Neural progenitor cell (in vitro differentiated cells): ENCODE results near the gene DCP1A. TPM values are rescaled to one million over a fixed set of nuclear protein-coding genes. Genes with fewer than 3 reads are reported as not detected.

ENCODE experiments used
- DNase-seq: peaks from one replicate; pipeline ENCODE4 v3.0.0-alpha.2; 2016; ENCODE audit warnings: low spot score
- H2AFZ ChIP-seq: fragments of 200-600 bp; sonication (generic); replicated peaks from 2 replicates; pipeline ENCODE4 v1.6.1; 2016; ENCODE audit warnings: antibody characterized with exemption
- H3F3A ChIP-seq: fragments of 200-600 bp; sonication (generic); 2 replicates; pipeline ENCODE4 v1.6.1; 2016; ENCODE audit warnings: antibody characterized with exemption, low read depth
- H3K27ac ChIP-seq: fragments of 200-600 bp; sonication (generic); 2 replicates; pipeline ENCODE4 v1.5.1; 2016; ENCODE audit warnings: mild to moderate bottlenecking
- H3K27me3 ChIP-seq: fragments of 200-600 bp; sonication (generic); 2 replicates; pipeline ENCODE4 v1.6.1; 2016; ENCODE audit warnings: mild to moderate bottlenecking, moderate library complexity
- H3K36me3 ChIP-seq: fragments of 200-600 bp; sonication (generic); 2 replicates; pipeline ENCODE4 v1.5.1; 2016
- H3K4me1 ChIP-seq: fragments of 200-600 bp; sonication (generic); 2 replicates; pipeline ENCODE4 v1.6.1; 2016; ENCODE audit warnings: mixed run types
- H3K4me2 ChIP-seq: fragments of 200-600 bp; sonication (generic); 2 replicates; pipeline ENCODE4 v1.6.1; 2016
- H3K4me3 ChIP-seq: fragments of 200-600 bp; sonication (generic); 2 replicates; pipeline ENCODE4 v1.5.1; 2016
- H3K79me2 ChIP-seq: fragments of 200-600 bp; sonication (generic); 2 replicates; pipeline ENCODE4 v1.6.1; 2016; ENCODE audit warnings: low read depth
- H3K9ac ChIP-seq: fragments of 200-600 bp; sonication (generic); 2 replicates; pipeline ENCODE4 v1.6.1; 2016
- H3K9me3 ChIP-seq: fragments of 200-600 bp; sonication (generic); 2 replicates; pipeline ENCODE4 v1.5.1; 2016; ENCODE audit warnings: low read depth
- H4K20me1 ChIP-seq: fragments of 200-600 bp; sonication (generic); 2 replicates; pipeline ENCODE4 v1.6.1; 2016; ENCODE audit warnings: low read depth
- H3K27ac Mint-ChIP-seq: 3 replicates; pipeline ENCODE4 v1.8.0; 2021; ENCODE audit warnings: mixed read lengths
- H3K27me3 Mint-ChIP-seq: 2 replicates; pipeline ENCODE4 v1.8.0; 2022; ENCODE audit warnings: low read depth, mild to moderate bottlenecking, inconsistent platforms, moderate library complexity, mixed read lengths; ENCODE audit not compliant: insufficient read depth
- H3K36me3 Mint-ChIP-seq: 3 replicates; pipeline ENCODE4 v1.8.0; 2021; ENCODE audit warnings: mixed read lengths
- H3K4me1 Mint-ChIP-seq: 3 replicates; pipeline ENCODE4 v1.8.0; 2021; ENCODE audit warnings: mixed read lengths
- H3K4me3 Mint-ChIP-seq: 3 replicates; pipeline ENCODE4 v1.8.0; 2021; ENCODE audit warnings: mild to moderate bottlenecking, moderate library complexity, mixed read lengths
- H3K9me3 Mint-ChIP-seq: 3 replicates; pipeline ENCODE4 v1.8.0; 2020; ENCODE audit warnings: mixed read lengths
- EZH2 ChIP-seq: fragments of 200-600 bp; sonication (generic); IDR thresholded peaks from 2 replicates; pipeline ENCODE4 v1.6.1; 2017; ENCODE audit warnings: antibody characterized with exemption, mild to moderate bottlenecking, moderate library complexity
- EZH2phosphoT487 ChIP-seq: fragments of 200-600 bp; sonication (generic); IDR thresholded peaks from 2 replicates; pipeline ENCODE4 v1.6.1; 2017; ENCODE audit warnings: antibody characterized with exemption
- total RNA-seq: library from RNA; depleted of rRNA; stranded (reverse); fragments of >200 nt; gene quantifications from 2 replicates; pipeline ENCODE4 v1.2.3, GENCODE V29; 2015; ENCODE audit warnings: low replicate concordance
- TF ChIP-seq, protein P1 (sequence below): fragments of 200-600 bp; sonication (generic); IDR thresholded peaks from 2 replicates; pipeline ENCODE4 v1.5.1; 2017; ENCODE audit warnings: antibody characterized with exemption, mild to moderate bottlenecking

DCP1A gene
- total RNA-seq, 1 donor from 2014 or later: 24.1 TPM

DNA sequence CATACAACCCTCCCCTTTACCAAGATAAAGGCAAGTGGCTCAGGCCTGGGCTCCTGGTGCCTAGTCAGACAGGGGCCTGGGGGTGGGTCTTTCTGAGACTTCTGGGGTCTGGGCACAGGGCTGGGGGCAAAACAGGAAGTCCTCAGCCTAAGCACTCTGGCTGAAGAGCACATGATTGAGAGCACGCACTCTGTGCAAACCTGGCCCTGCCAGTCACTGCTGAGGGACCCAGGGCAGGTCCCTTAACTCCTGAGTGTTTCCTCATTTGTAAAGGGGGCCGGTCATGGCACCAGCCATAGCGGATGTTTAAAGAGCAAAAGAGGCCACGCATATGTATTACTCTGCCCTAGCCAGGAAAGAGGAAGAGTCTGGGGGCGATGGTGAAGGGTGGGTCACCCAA is 107.5 kb downstream of the DCP1A start:
- H3K36me3 ChIP-seq: no peaks in the 10 kb centered on the region
- H3K9me3 ChIP-seq: no peaks in the 10 kb centered on the region
- peaks cover 40% of the 10 kb centered on the region for H3K79me2 ChIP-seq
- no peak overlapping the region for H3K4me3 ChIP-seq
- no peak overlapping the region for H3K27ac ChIP-seq
- Mint-ChIP-seq H3K27ac (no peak overlapping the region), H3K9me3 (no peaks in the 10 kb centered on the region), H3K27me3 (peaks cover 4% of the 10 kb centered on the region), H3K4me1 (peaks cover 26% of the 10 kb centered on the region), H3K4me3 (no peak overlapping the region), H3K36me3 (peaks cover 23% of the 10 kb centered on the region)
- no peaks in the 10 kb centered on the region for H3K27me3 ChIP-seq
- DNase-seq: no peak
- H3K9ac ChIP-seq: no peak overlapping the region
- TF ChIP-seq, protein P1, sequence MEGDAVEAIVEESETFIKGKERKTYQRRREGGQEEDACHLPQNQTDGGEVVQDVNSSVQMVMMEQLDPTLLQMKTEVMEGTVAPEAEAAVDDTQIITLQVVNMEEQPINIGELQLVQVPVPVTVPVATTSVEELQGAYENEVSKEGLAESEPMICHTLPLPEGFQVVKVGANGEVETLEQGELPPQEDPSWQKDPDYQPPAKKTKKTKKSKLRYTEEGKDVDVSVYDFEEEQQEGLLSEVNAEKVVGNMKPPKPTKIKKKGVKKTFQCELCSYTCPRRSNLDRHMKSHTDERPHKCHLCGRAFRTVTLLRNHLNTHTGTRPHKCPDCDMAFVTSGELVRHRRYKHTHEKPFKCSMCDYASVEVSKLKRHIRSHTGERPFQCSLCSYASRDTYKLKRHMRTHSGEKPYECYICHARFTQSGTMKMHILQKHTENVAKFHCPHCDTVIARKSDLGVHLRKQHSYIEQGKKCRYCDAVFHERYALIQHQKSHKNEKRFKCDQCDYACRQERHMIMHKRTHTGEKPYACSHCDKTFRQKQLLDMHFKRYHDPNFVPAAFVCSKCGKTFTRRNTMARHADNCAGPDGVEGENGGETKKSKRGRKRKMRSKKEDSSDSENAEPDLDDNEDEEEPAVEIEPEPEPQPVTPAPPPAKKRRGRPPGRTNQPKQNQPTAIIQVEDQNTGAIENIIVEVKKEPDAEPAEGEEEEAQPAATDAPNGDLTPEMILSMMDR: no peak
- TF ChIP-seq EZH2 (no peak), EZH2phosphoT487 (no peak)
- H3F3A ChIP-seq: no peaks in the 10 kb centered on the region
- H3K4me1 ChIP-seq: peaks cover 21% of the 10 kb centered on the region
- H4K20me1 ChIP-seq: peaks cover 59% of the 10 kb centered on the region
- no peak overlapping the region for H3K4me2 ChIP-seq
- H2AFZ ChIP-seq: no peak overlapping the region

DNA sequence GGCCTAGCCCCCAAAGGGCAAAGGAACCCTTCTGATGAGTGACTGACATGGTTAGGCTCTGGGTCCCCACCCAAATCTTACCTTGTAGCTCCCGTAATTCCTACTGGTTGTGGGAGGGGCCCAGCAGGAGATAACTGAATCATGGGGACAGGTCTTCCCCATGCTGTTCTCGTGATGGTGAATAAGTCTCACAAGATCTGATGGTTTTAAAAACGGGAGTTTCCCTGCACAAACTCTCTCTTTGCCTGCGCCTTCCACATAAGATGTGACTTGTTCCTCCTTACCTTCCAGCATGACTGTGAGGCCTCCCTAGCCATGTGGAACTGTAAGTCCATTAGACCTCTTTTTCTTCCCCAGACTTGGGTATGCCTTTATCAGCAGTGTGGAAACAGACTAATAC is 108.5 kb downstream of the DCP1A start:
- Histone ChIP-seq H3K4me1 (peaks cover 14% of the 10 kb centered on the region), H3K9ac (no peak overlapping the region), H3K27ac (no peak overlapping the region), H3K27me3 (no peaks in the 10 kb centered on the region), H4K20me1 (peaks cover 54% of the 10 kb centered on the region), H2AFZ (no peak overlapping the region), H3K9me3 (no peaks in the 10 kb centered on the region), H3K79me2 (peaks cover 31% of the 10 kb centered on the region), H3F3A (no peaks in the 10 kb centered on the region), H3K4me2 (no peak overlapping the region), H3K4me3 (no peak overlapping the region), H3K36me3 (no peaks in the 10 kb centered on the region)
- Mint-ChIP-seq H3K36me3 (peaks cover 22% of the 10 kb centered on the region), H3K4me3 (no peak overlapping the region), H3K9me3 (no peaks in the 10 kb centered on the region), H3K27me3 (peaks cover 4% of the 10 kb centered on the region), H3K4me1 (peaks cover 22% of the 10 kb centered on the region), H3K27ac (no peak overlapping the region)
- TF ChIP-seq EZH2phosphoT487 (no peak), EZH2 (no peak)
- TF ChIP-seq, protein P1: no peak
- no peak for DNase-seq

DNA sequence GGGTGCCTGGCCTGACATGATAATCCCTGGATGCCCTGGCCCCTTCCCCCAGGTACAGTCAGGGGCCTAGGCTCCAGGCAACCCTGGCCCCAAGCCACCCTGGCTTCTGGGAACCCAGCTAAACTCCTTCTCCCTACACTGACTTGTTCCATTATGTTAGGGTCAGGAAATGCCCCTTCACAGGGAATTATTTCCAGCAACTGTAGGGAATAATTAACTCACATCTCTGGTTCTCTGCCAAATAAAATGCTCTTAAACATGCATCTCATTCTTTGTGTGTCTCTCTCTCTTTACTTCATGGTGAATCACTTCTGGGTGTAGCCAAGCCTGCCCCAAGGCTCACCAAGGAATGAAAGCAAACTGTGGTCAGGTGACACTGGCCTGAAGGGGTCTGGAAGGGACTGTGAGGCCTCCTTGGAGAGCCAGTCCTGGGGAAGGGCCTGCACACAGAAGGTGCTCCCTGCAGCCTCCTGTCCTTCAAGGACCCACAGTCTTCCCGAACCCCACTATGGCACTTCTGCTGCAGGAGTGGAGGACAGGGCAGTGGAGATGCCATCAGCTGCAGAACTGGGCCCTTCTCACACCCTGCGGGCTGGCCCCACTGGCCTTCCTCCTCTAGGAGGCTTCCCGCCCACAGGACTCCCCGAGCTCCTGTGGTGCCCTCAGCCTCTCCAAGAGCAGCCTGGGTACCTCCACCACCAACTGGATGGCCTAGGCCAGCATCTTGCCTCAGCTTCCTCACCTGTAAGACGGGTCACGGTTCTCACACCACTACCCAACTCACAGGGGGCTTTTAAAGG is 109.1 kb downstream of the DCP1A start:
- Histone ChIP-seq H2AFZ (no peak overlapping the region), H3K4me1 (peaks cover 8% of the 10 kb centered on the region), H3K4me3 (no peak overlapping the region), H3K27ac (no peak overlapping the region), H3K79me2 (peaks cover 25% of the 10 kb centered on the region), H3K4me2 (no peak overlapping the region), H4K20me1 (peaks cover 49% of the 10 kb centered on the region), H3K9ac (no peak overlapping the region), H3K36me3 (no peaks in the 10 kb centered on the region), H3K27me3 (no peaks in the 10 kb centered on the region), H3F3A (no peaks in the 10 kb centered on the region), H3K9me3 (no peaks in the 10 kb centered on the region)
- H3K4me3 Mint-ChIP-seq: no peak overlapping the region
- peaks cover 17% of the 10 kb centered on the region for H3K4me1 Mint-ChIP-seq
- no peaks in the 10 kb centered on the region for H3K9me3 Mint-ChIP-seq
- no peak overlapping the region for H3K27ac Mint-ChIP-seq
- DNase-seq: no peak
- TF ChIP-seq EZH2 (no peak), EZH2phosphoT487 (no peak)
- TF ChIP-seq, protein P1: no peak
- H3K27me3 Mint-ChIP-seq: peaks cover 2% of the 10 kb centered on the region
- H3K36me3 Mint-ChIP-seq: peaks cover 25% of the 10 kb centered on the region
